HG03139 (cell line): ENCODE results near the gene RDH12.
"Not testable (repeated sequence)": the region's sequence is repeated elsewhere in the genome, so short reads cannot be mapped to it uniquely, and the experiment has no call there.

ENCODE experiments used
- ATAC-seq: cut with Tn5 transposase; IDR thresholded peaks from one replicate; pipeline ENCODE4 v1.9.1; 2021; ENCODE audit not compliant: unreplicated experiment

Gene RDH12

DNA sequence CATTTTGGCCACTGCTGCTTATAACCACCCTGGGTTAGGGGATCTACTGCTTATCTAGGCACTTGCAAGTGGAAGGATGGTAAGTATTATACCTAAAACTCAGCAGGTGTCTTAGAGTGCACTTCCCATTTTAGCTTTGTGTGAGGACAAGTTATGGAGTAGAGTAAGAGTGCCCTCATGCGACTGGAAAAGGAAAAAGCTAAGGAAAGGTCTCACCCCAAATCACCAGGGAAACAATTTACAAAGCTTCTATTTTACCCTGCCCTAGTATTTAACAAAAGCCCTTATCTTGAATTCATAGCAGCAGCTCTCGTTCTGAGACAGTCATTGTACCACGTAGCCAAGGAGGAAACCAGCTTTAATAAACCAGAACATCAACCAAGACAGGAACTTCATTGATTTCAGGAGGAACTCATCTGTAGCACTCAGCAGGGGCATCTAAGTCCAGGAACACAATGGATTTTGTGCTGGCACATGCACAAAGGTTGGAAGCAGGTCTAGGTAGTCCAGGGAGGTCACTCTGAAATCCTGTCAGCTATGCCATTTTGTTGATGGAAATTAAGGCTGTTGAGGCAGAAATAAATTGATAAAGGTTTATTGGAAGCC, 2.9 kb downstream of the RDH12 start:
- ATAC-seq, result no peak

DNA sequence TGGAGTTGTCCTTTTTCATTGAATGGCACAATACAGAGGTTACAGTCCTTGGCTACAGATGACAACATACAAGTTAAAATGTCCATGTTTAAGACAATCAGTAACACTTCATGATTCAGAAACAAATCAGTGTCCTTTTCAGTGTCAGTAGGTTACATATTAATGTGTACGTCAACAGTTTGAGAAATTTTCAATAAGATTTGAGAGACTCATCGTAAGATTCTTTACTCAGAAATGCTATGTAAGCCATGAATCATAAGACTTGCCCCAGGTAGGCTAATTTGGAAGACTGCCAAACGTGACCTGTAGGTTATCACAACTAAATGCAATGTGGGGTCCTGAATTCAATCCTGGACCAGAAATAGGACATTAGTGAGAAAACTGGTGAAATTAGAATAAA, 3.5 kb downstream of the RDH12 start:
- no peak for ATAC-seq

DNA sequence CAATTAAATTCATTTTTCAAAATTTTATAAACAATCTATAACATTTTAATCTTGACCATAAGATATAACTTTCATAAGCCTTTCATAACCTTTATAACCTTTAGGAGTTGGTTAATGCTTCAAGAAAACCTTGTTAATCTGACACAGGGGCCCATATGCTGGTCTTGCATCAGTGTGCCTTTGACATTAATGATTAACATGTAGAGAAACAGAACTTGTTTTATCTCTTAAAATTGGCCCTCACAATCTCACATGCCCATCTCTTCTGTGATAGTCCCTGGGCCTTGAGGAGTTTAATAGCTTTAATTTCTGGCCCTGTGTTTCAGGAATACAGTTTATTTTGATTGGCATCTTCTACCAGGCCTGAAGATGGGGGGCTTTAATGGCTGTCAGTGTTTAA, 7.7 kb downstream of the RDH12 start:
- not testable (repeated sequence) for ATAC-seq

- ATAC-seq, result not testable (repeated sequence)
These were observed 8.1 kb downstream of the RDH12 start for GRCh38 chr14:67709796-67710195.

- ATAC-seq, result no peak
These were observed 8.5 kb downstream of the RDH12 start for GRCh38 chr14:67710209-67710608.

GRCh38 chr14:67717048-67717447, 15.4 kb downstream of the RDH12 start:
- no peak for ATAC-seq

DNA sequence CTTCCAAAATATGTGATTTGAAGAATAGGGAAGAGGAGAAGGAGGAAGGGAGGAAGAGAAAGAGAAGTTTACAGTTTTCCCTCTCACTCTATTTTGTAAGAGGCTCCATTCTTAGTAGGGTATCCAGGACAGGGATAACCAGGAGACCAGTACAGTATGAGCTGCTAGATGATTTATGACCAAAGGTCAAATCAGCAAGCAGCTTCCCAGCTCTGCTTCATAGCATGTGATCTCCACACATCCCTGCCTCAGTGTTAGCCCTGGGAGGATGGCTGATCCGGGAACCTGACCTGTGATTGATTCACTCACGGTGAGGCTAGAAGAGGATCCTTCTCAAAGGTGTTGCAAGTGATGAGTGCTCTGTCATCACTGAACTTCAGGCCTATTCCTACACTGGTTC, 16.6 kb downstream of the RDH12 start:
- ATAC-seq, result no peak

- ATAC-seq, result not testable (repeated sequence)
These were observed 17.7 kb downstream of the RDH12 start for GRCh38 chr14:67719385-67719784.

GRCh38 chr14:67719866-67720265, 18.2 kb downstream of the RDH12 start:
- ATAC-seq, result no peak

- no peak for ATAC-seq
These were observed 20.2 kb downstream of the RDH12 start for GRCh38 chr14:67721875-67722274.

- no peak for ATAC-seq
These were observed 20.6 kb downstream of the RDH12 start for GRCh38 chr14:67722293-67722692.

- no peak for ATAC-seq
These were observed 23.5 kb downstream of the RDH12 start for GRCh38 chr14:67725171-67725570.

DNA sequence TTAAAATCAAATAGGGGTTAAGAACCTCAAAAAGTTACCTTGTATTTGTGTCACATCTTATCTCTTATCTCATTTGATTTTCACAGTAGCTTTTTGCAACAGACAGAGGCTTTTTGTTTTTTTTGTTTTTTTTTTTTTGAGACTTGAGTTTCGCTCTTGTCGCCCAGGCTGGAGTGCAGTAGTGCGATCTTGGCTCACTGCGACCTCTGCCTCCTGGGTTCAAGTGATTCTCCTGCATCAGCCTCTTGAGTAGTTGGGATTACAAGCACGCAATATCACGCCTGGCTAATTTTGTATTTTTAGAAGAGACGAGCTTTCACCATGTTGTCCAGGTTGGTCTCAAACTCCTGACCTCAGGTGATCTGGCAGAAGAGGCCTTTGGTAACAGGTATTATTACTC, 25.7 kb downstream of the RDH12 start:
- ATAC-seq, result no peak

DNA sequence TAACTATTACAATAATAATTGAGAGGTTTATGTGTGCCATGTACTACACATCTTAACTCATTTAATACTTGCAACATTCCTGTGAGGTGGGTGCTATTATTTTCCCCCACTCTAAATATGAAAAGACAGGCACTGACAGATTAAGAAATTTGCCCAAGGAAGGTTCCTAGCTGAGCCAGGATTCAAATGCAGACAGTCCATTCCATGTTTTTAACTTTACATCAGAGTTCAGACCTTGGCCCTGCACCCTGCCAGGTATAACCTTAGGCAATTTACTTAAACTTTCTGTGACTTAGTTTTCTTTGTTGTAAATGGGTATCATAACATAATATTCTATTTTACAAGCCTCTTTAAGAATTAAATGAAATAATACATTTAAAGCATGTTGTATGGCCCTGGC, 26.6 kb downstream of the RDH12 start:
- ATAC-seq, result no peak

GRCh38 chr14:67729072-67729885, 27.6 kb downstream of the RDH12 start:
- ATAC-seq, result no peak

DNA sequence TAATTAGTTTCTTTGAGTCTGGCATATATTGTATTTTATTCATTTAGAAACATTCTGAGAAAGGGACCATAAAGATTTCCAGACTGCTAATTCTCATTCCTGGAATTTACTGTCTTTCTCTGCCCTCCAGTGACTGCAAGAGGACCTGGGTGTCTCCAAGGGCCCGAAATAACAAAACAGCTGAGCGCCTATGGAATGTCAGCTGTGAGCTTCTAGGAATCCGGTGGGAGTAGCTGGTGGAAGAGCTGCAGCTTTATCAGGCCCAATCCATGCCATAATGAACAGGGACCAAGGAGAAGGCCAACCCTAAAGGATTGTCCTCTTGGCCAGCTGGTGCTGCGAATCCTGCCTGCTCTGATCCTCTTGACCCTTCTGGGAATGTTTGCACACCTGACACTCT, 31.9 kb downstream of the RDH12 start:
- no peak for ATAC-seq

DNA sequence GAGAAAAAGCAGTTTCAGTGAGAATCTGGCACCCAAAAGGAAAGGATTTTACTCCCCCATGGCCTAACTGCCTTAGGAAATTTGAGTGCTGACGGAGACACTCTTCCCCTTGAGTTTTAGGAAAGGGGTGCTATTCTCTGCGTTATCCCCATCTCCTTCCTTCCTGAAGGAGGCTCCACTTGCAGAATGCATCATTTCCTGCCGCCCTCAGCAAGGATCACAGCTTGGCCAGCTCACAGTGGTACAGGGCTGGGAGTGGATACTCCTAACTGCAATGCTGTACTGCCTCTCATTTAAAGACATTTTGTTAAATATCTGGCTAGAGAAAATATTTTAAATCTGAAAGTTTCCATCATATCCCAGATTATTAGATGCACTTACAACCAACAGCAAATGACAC, 33.0 kb downstream of the RDH12 start:
- ATAC-seq, result no peak

GRCh38 chr14:67735336-67736147, 33.9 kb downstream of the RDH12 start:
- no peak for ATAC-seq

DNA sequence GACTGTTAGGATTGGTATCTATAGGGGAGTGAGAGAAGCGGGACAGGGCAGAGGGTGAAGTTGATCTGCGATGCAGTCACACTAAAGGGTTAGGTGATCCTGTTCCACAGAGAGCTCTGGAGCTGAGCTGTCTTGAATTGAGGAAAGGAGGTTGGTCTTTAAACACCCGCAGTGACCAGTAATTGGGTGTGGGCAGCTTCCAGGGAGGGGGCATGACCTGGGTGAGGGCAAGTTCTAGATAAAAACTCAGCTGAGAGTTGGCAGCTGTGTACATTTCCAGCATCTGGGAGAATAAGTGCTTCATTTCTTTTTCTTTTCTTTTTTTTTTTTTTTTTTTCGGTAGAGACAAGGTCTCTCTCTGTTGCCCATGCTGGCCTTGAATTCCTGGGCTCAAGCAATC, 35.1 kb downstream of the RDH12 start:
- ATAC-seq, result no peak

- no peak for ATAC-seq
These were observed 37.2 kb downstream of the RDH12 start for GRCh38 chr14:67738740-67739504.

- no peak for ATAC-seq
These were observed 42.4 kb downstream of the RDH12 start for GRCh38 chr14:67744046-67744445.
